Activated CD8-positive, alpha-beta T cell treated with anti-CD3 and anti-CD28 coated beads for 36 hours (primary cell): ENCODE data around the gene METTL22. TPM values are rescaled to one million over a fixed set of nuclear protein-coding genes. Genes with fewer than 3 reads are reported as not detected.

ENCODE experiments used
- ATAC-seq: fragments of 200-7000 bp; cut with Tn5 transposase; one replicate; pipeline ENCODE4 v1.10.0; 2021; ENCODE audit warnings: mild to moderate bottlenecking, moderate library complexity
- CTCF ChIA-PET: fragments of 350-600 bp; sonication (Branson Sonifier 250); formaldehyde crosslinking; loops from one replicate; lab custom pipeline; 2021; ENCODE audit warnings: antibody characterized with exemption; lab: Charles Lee
- POLR2A ChIA-PET: fragments of 350-600 bp; sonication (Branson Sonifier 250); formaldehyde crosslinking; loops from one replicate; lab custom pipeline; 2021; ENCODE audit warnings: antibody characterized with exemption; lab: Charles Lee
- DNase-seq: peaks from one replicate; pipeline ENCODE4 v3.0.0-alpha.2; 2020
- H3K27ac Mint-ChIP-seq: one replicate; pipeline ENCODE4 v1.8.0; 2021; ENCODE audit warnings: mild to moderate bottlenecking, mixed read lengths
- H3K27me3 Mint-ChIP-seq: one replicate; pipeline ENCODE4 v1.8.0; 2021; ENCODE audit warnings: mixed read lengths
- H3K36me3 Mint-ChIP-seq: one replicate; pipeline ENCODE4 v1.8.0; 2021; ENCODE audit warnings: low read depth, mixed read lengths
- H3K4me1 Mint-ChIP-seq: one replicate; pipeline ENCODE4 v1.8.0; 2021; ENCODE audit warnings: low read depth, mixed read lengths
- H3K4me3 Mint-ChIP-seq: one replicate; pipeline ENCODE4 v1.8.0; 2021; ENCODE audit warnings: mild to moderate bottlenecking, moderate library complexity, mixed read lengths
- H3K9me3 Mint-ChIP-seq: one replicate; pipeline ENCODE4 v1.8.0; 2021; ENCODE audit warnings: mixed read lengths
- CTCF ChIP-seq: fragments of 200-600 bp; IDR thresholded peaks from one replicate; pipeline ENCODE4 v1.8.0; 2022; ENCODE audit warnings: antibody characterized with exemption, mild to moderate bottlenecking
- intact Hi-C: fragments of 100-400 bp; cut with micrococcal nuclease; formaldehyde crosslinking; loops from one replicate; pipeline ENCODE4 v1.10.0; 2022
- total RNA-seq, 2 experiments: library from RNA; stranded (reverse); gene quantifications; one replicate each; pipeline ENCODE4 v1.2.3, GENCODE V29; 2021

Gene METTL22
- total RNA-seq, 2 experiments from 2014 or later: 31.7 to 31.9 TPM

- no peak for ATAC-seq
- TF ChIP-seq CTCF: no peak
- intact Hi-C loops: no loop called here
- H3K4me3 Mint-ChIP-seq: no peak overlapping the region
- no peak for DNase-seq
- no peaks in the 10 kb centered on the region for H3K9me3 Mint-ChIP-seq
- CTCF ChIA-PET: no interaction called here
- peaks cover 30% of the 10 kb centered on the region for H3K4me1 Mint-ChIP-seq
- POLR2A ChIA-PET: no interaction called here
- peaks cover 38% of the 10 kb centered on the region for H3K36me3 Mint-ChIP-seq
- H3K27ac Mint-ChIP-seq: no peak overlapping the region
- H3K27me3 Mint-ChIP-seq: no peaks in the 10 kb centered on the region
Observed at GRCh38 chr16:8625491-8626087, 4.1 kb downstream of the METTL22 start.

GRCh38 chr16:8626946-8627345 is 5.4 kb downstream of the METTL22 start:
- POLR2A ChIA-PET: no interaction called here
- no peaks in the 10 kb centered on the region for H3K9me3 Mint-ChIP-seq
- no peak for ATAC-seq
- CTCF ChIA-PET: no interaction called here
- no peaks in the 10 kb centered on the region for H3K27me3 Mint-ChIP-seq
- intact Hi-C loops: no loop called here
- H3K4me1 Mint-ChIP-seq: peaks cover 23% of the 10 kb centered on the region
- no peak for TF ChIP-seq CTCF
- peaks cover 44% of the 10 kb centered on the region for H3K36me3 Mint-ChIP-seq
- no peak for DNase-seq
- H3K4me3 Mint-ChIP-seq: no peak overlapping the region
- H3K27ac Mint-ChIP-seq: no peak overlapping the region

GRCh38 chr16:8627456-8627855 is 6.0 kb downstream of the METTL22 start:
- no peaks in the 10 kb centered on the region for H3K27me3 Mint-ChIP-seq
- intact Hi-C loops: no loop called here
- POLR2A ChIA-PET: no interaction called here
- H3K36me3 Mint-ChIP-seq: peaks cover 44% of the 10 kb centered on the region
- DNase-seq: no peak
- no peak for TF ChIP-seq CTCF
- no peaks in the 10 kb centered on the region for H3K9me3 Mint-ChIP-seq
- ATAC-seq: no peak
- no peak overlapping the region for H3K4me3 Mint-ChIP-seq
- H3K4me1 Mint-ChIP-seq: peaks cover 21% of the 10 kb centered on the region
- CTCF ChIA-PET: no interaction called here
- no peak overlapping the region for H3K27ac Mint-ChIP-seq

- TF ChIP-seq CTCF: no peak
- no peak overlapping the region for H3K27ac Mint-ChIP-seq
- H3K27me3 Mint-ChIP-seq: no peaks in the 10 kb centered on the region
- H3K4me3 Mint-ChIP-seq: no peak overlapping the region
- CTCF ChIA-PET: no interaction called here
- H3K9me3 Mint-ChIP-seq: no peaks in the 10 kb centered on the region
- ATAC-seq: no peak
- intact Hi-C loops: no loop called here
- no peak for DNase-seq
- POLR2A ChIA-PET: interaction anchor here (1.0 to 1.2 kb wide), 2 partner anchors 68 to 240 kb away, joined by 3 read pairs; partner anchors contain the start of gene CARHSP1
- H3K36me3 Mint-ChIP-seq: peaks cover 47% of the 10 kb centered on the region
- peaks cover 12% of the 10 kb centered on the region for H3K4me1 Mint-ChIP-seq
Observed at GRCh38 chr16:8628981-8629725, 7.7 kb downstream of the METTL22 start.
